Measurements from ENCODE around the gene PSG7. TPM values are rescaled to one million over a fixed set of nuclear protein-coding genes. Genes with fewer than 3 reads are reported as not detected.
"Not testable (repeated sequence)": the region's sequence is repeated elsewhere in the genome, so short reads cannot be mapped to it uniquely, and the experiment has no call there.

PSG7 gene
- total RNA-seq, 4 donors from 2014 or later: 0.45 to 0.59 (median 0.52) TPM; not detected in 1

DNA sequence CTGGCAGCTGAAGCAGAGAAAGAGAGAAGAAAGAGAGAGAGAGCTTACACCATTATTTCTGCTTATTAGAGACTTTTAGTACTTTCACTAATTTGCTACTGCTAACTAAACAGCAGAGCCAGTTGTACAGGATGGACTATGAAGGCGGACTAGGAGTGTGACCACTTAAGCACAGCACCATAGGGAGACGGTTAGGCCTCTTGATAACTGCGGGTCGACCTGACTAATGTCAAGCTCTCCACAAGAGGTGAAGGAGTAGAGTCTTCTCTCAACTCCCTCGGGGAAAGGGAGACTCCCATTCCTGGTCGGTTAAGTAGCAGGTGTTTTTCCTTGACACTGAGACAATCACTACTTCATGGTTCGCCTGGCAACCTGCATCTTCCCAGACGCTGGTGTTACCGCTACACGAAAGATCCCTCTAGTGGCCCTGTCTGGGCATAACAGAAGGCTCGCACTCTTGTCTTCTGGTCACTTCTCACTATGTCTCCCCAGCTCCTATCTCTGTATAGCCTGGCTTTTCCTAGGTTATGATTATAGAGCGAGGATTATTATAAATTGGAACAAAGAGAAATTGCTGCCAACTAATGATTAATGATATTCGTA lies 5.3 kb upstream of the PSG7 start:
- Histone ChIP-seq H3K27me3 (peaks cover 4% of the 10 kb centered on the region), H3K27ac (no peak overlapping the region), H3K4me1 (no peaks in the 10 kb centered on the region), H3K9me3 (no peaks in the 10 kb centered on the region), H3K36me3 (no peaks in the 10 kb centered on the region), H3K4me3 (no peak overlapping the region)
- DNase-seq (ENCODE audit: low spot score in 2 of 2): no peak
- no peak for TF ChIP-seq POLR2A (IDR thresholded peaks at IDR 0.05)
- TF ChIP-seq, protein P1, sequence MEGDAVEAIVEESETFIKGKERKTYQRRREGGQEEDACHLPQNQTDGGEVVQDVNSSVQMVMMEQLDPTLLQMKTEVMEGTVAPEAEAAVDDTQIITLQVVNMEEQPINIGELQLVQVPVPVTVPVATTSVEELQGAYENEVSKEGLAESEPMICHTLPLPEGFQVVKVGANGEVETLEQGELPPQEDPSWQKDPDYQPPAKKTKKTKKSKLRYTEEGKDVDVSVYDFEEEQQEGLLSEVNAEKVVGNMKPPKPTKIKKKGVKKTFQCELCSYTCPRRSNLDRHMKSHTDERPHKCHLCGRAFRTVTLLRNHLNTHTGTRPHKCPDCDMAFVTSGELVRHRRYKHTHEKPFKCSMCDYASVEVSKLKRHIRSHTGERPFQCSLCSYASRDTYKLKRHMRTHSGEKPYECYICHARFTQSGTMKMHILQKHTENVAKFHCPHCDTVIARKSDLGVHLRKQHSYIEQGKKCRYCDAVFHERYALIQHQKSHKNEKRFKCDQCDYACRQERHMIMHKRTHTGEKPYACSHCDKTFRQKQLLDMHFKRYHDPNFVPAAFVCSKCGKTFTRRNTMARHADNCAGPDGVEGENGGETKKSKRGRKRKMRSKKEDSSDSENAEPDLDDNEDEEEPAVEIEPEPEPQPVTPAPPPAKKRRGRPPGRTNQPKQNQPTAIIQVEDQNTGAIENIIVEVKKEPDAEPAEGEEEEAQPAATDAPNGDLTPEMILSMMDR (IDR thresholded peaks at IDR 0.05): peak in 1 of 2 donors; percentile 9
- WGBS: 43% methylated on average over 13 of the region's 13 CpGs

DNA sequence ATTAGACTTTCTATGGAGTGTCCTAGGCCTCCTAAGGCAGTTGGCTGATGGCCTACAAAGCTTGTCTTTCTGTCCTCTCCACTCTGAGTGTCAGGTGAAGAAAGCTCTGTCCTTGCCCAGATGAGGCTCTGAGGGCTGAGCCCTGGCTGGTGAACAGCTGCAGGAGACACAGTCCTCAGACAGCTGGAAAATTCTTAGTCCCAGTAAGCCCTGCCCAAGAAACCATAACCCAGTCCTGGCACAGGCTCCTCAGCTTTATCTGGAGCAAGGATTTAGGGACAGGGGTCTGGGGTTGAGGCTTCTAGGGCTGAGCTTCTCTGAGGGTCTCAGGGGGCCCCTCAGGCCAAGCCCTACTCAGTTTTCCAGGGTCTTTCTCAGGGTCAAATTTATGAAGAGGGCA lies 2.3 kb downstream of the PSG7 start:
- H3K27me3 ChIP-seq; H3K9me3 ChIP-seq; H3K4me3 ChIP-seq; H3K36me3 ChIP-seq; H3K4me1 ChIP-seq; DNase-seq (ENCODE audit: low spot score in 2 of 2); H3K27ac ChIP-seq: not testable (repeated sequence)

DNA sequence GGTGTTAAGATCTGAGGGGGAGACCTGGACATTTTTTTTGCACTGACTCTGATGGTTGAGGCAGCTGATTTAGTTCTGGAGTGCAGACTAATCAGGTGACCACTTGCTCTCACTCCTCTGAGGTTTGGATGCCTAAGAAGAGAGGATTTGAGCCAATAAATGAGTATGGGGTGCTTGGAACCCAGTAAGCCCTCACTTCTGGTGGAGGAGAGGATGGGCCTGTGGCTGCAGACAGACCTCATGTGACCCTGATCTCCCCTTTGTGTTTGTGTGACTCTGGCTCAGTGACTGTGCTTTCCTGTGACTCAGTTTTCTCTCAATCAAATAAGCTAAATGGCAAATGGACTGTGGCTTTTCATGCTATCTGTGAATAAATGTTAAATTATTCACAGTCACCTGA lies 2.8 kb downstream of the PSG7 start:
- H3K4me1 ChIP-seq; H3K27me3 ChIP-seq; H3K4me3 ChIP-seq; H3K9me3 ChIP-seq; H3K27ac ChIP-seq; H3K36me3 ChIP-seq; DNase-seq (ENCODE audit: low spot score in 2 of 2): not testable (repeated sequence)

DNA sequence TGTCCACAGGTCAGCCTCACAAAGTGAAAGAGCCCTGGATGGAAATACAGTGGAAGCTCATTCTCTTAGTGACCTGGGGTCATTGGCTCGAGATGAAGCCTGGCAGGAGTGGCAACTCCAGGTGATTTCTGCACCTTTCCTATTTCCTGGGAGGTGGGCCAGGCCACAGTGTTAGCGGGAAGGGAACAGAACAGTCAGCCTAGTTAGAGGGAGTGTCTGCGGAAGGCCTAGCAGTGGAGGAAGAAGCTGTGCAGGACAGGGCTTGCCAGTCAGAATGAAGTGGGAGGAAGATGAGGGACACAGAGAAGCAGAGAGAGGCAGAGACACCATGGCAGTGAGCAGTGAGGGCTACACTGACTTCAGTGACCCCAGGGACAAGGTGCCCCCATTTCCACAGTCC lies 3.6 kb downstream of the PSG7 start:
- not testable (repeated sequence) for H3K9me3 ChIP-seq; H3K27ac ChIP-seq; H3K4me3 ChIP-seq; H3K36me3 ChIP-seq; DNase-seq (ENCODE audit: low spot score in 2 of 2); H3K4me1 ChIP-seq; H3K27me3 ChIP-seq
- WGBS: 53% methylated on average over 3 of the region's 3 CpGs

DNA sequence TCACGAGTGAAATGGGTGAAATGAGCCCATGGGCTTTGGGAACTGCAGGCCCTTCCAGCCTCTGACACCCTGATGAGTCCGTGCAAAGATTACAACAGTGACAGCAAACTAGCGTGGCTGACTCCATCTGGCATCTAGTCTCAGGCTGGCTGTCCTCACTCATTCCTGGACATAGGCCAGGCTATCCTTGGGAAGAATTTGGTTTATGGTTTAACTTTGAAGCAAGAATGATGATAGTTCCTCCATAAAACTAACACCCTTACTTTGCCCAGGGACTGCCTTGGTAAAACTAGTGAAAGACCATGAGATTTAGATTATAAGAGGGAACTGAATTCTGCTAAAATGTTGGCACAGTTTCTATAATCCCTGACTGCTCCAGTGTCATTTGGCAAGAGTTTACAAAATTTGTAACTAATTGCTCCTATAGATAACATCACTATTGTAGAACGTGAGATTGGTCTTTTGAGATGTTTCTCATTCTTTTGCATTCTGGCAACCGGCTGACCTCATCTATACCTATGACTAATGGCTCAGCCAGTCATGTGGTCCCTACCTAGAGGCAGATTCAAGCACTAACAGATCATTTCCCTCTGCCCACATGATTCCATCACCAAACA lies 4.4 kb downstream of the PSG7 start:
- H3K27me3 ChIP-seq, H3K9me3 ChIP-seq, H3K27ac ChIP-seq, H3K4me1 ChIP-seq, H3K36me3 ChIP-seq, H3K4me3 ChIP-seq: not testable (repeated sequence)
- 18% methylated on average over 5 of the region's 5 CpGs for WGBS
- DNase-seq (ENCODE audit: low spot score in 2 of 2): peak in 1 of 2 donors; percentile 55

DNA sequence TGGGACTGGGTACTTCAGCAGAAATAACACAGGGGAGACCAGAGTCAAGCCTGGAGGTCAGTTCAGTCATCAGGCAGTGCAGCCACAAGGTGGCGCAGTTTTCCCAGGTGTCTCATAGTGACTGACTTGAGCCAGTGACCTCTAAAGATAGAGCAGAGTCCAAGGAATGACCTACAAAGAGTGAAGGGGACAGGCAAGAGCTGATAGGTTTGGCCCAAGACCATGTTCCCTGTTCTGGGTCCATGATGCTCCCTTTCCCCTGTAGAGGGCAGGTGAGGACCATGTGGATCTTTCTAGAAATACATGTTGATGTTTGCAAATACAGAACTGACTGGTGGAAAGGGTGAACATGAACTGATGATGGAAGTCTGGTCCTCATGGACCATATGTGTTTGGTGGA lies 6.8 kb downstream of the PSG7 start:
- not testable (repeated sequence) for H3K4me3 ChIP-seq, H3K4me1 ChIP-seq, H3K27ac ChIP-seq, H3K27me3 ChIP-seq, H3K9me3 ChIP-seq, H3K36me3 ChIP-seq
- WGBS: 33% methylated on average over 1 of the region's 1 CpG
- DNase-seq (ENCODE audit: low spot score in 2 of 2): peak in 1 of 2 donors; percentile 54
- TF ChIP-seq, protein P1 (IDR thresholded peaks at IDR 0.05): peak in 1 of 2 donors; percentile 32

DNA sequence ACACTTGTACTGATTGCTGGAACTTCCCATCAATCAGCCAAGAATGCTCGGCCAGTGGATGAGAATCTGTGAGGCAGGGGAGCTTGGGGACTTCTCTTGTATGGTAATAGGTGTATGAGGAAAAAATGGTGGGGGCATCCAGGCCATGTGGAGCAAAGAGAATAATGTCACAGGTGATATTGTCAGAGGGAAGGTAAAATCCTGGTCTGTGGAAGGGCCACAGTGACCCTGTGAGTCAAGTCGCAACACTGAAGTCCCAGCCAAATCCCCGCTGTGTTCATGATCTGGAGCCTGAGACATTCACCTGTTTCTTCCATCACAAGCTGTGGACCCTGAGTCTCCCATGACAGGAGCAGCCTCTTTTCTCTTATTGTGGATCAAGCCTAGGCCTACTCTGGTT lies 8.1 kb downstream of the PSG7 start:
- Histone ChIP-seq H3K9me3 (no peaks in the 10 kb centered on the region), H3K36me3 (no peaks in the 10 kb centered on the region), H3K27ac (no peak overlapping the region), H3K4me1 (peaks cover 5% of the 10 kb centered on the region), H3K27me3 (no peaks in the 10 kb centered on the region), H3K4me3 (no peak overlapping the region)
- peak in 1 of 2 donors; percentile 77 for DNase-seq (ENCODE audit: low spot score in 2 of 2)
- 74% methylated on average over 3 of the region's 3 CpGs for WGBS
- TF ChIP-seq, protein P1 (IDR thresholded peaks at IDR 0.05): no peak
- TF ChIP-seq POLR2AphosphoS5 (IDR thresholded peaks at IDR 0.05): no peak
- no peak for TF ChIP-seq EP300 (IDR thresholded peaks at IDR 0.05)
- TF ChIP-seq POLR2A (IDR thresholded peaks at IDR 0.05): no peak

All from suprapubic skin (tissue), 4 donors.